Body of pancreas (tissue), 4 donors: ENCODE data around the gene STX8. TPM values are rescaled to one million over a fixed set of nuclear protein-coding genes. Genes with fewer than 3 reads are reported as not detected.

ENCODE experiments used
- ATAC-seq: fragments of 150-250 bp; one replicate; pipeline ENCODE4 v1.9.1; 2016
- DNase-seq, 4 donors: peaks; one replicate each; pipeline ENCODE4 v3.0.0-alpha.2; 2019
- H3K27ac ChIP-seq, 4 donors: fragments of 200-600 bp; sonication (generic); 1 replicate in 3 of 4; 2 replicates in 1 of 4; pipeline versions ENCODE4 v1.5.1 to v1.6.1; 2016 to 2019; ENCODE audit warnings: mild to moderate bottlenecking in 1 of 4, mixed read lengths in 1 of 4, moderate library complexity in 1 of 4
- H3K27me3 ChIP-seq, 2 donors: fragments of 200-600 bp; sonication (generic); one replicate each; pipeline ENCODE4 v1.6.0; 2016; ENCODE audit warnings: mild to moderate bottlenecking in 1 of 2
- H3K36me3 ChIP-seq, 2 donors: fragments of 200-600 bp; sonication (generic); replicated peaks in 1 of 2; 2 replicates each; pipeline ENCODE4 v1.5.1; 2016; ENCODE audit warnings: low read depth in 2 of 2; ENCODE audit not compliant: insufficient read depth in 1 of 2
- H3K4me1 ChIP-seq: fragments of 200-600 bp; sonication (generic); one replicate; pipeline ENCODE4 v1.6.0; 2016
- H3K4me3 ChIP-seq, 2 donors: fragments of 200-600 bp; sonication (generic); 1 replicate in 1 of 2; 2 replicates in 1 of 2; pipeline ENCODE4 v1.5.1; 2016 to 2019
- H3K9me3 ChIP-seq, 3 donors: fragments of 200-600 bp; sonication (generic); 1 replicate in 2 of 3; 2 replicates in 1 of 3; pipeline ENCODE4 v1.5.1; 2016
- POLR2A ChIP-seq, 3 donors: fragments of 450-650 bp; IDR thresholded peaks; one replicate each; pipeline ENCODE4 v1.6.1; 2016; ENCODE audit warnings: antibody characterized with exemption in 3 of 3, mild to moderate bottlenecking in 2 of 3
- WGBS, 2 donors: methylation state at CpG; one replicate each; pipeline ENCODE4 v1.1.5; 2017; 5-methylcytosine and 5-hydroxymethylcytosine counted together
- intact Hi-C: fragments of 100-400 bp; cut with DNase I; formaldehyde crosslinking; loops from one replicate; pipeline ENCODE4 v1.15.1; 2023
- total RNA-seq, 2 donors: library from RNA; depleted of rRNA; stranded (reverse); fragments of >200 nt; gene quantifications; one replicate each; pipeline ENCODE4 v1.1.0, GENCODE V29; 2016
- TF ChIP-seq, protein P1 (sequence below), 7 experiments: fragments of 450-650 bp in 4 of 7; fragments of 200-600 bp in 3 of 7; sonication (generic) in 3 of 7; IDR thresholded peaks; one replicate each; pipeline ENCODE4 v1.5.1; 2016 to 2019; ENCODE audit warnings: antibody characterized with exemption in 7 of 7

Gene STX8
- total RNA-seq, 2 donors from 2014 or later, result 32.2 to 37.6 TPM

GRCh38 chr17:9408868-9409829 lies 166.5 kb downstream of the STX8 start:
- no peak overlapping the region for H3K27ac ChIP-seq
- TF ChIP-seq, protein P1, sequence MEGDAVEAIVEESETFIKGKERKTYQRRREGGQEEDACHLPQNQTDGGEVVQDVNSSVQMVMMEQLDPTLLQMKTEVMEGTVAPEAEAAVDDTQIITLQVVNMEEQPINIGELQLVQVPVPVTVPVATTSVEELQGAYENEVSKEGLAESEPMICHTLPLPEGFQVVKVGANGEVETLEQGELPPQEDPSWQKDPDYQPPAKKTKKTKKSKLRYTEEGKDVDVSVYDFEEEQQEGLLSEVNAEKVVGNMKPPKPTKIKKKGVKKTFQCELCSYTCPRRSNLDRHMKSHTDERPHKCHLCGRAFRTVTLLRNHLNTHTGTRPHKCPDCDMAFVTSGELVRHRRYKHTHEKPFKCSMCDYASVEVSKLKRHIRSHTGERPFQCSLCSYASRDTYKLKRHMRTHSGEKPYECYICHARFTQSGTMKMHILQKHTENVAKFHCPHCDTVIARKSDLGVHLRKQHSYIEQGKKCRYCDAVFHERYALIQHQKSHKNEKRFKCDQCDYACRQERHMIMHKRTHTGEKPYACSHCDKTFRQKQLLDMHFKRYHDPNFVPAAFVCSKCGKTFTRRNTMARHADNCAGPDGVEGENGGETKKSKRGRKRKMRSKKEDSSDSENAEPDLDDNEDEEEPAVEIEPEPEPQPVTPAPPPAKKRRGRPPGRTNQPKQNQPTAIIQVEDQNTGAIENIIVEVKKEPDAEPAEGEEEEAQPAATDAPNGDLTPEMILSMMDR (IDR thresholded peaks at IDR 0.05), result no peak
- no peak for TF ChIP-seq POLR2A (IDR thresholded peaks at IDR 0.05)
- H3K4me1 ChIP-seq, result peaks cover 9% of the 10 kb centered on the region
- no peaks in the 10 kb centered on the region for H3K27me3 ChIP-seq
- 47 to 59% methylated on average over 12 of the region's 12 CpGs for WGBS, 2 donors
- no peaks in the 10 kb centered on the region for H3K9me3 ChIP-seq
- H3K36me3 ChIP-seq, result no peaks in the 10 kb centered on the region
- ATAC-seq (no peak), DNase-seq (peak in 1 of 4 donors; percentile 10)
- intact Hi-C loops, result no loop called here
- H3K4me3 ChIP-seq, result no peak overlapping the region

GRCh38 chr17:9408381-9408780 lies 167.2 kb downstream of the STX8 start:
- TF ChIP-seq, protein P1 (IDR thresholded peaks at IDR 0.05), result no peak
- no peak for TF ChIP-seq POLR2A (IDR thresholded peaks at IDR 0.05)
- Histone ChIP-seq H3K36me3 (no peaks in the 10 kb centered on the region), H3K4me3 (no peak overlapping the region), H3K4me1 (peaks cover 9% of the 10 kb centered on the region), H3K27ac (no peak overlapping the region), H3K27me3 (no peaks in the 10 kb centered on the region), H3K9me3 (no peaks in the 10 kb centered on the region)
- ATAC-seq (no peak), DNase-seq (no peak)
- intact Hi-C loops, result no loop called here
- 74 to 77% methylated on average over 1 of the region's 1 CpG for WGBS, 2 donors

- Histone ChIP-seq H3K4me1 (peaks cover 9% of the 10 kb centered on the region), H3K9me3 (no peaks in the 10 kb centered on the region), H3K4me3 (no peak overlapping the region), H3K36me3 (no peaks in the 10 kb centered on the region), H3K27ac (no peak overlapping the region), H3K27me3 (no peaks in the 10 kb centered on the region)
- DNase-seq (no peak), ATAC-seq (no peak)
- 87 to 96% methylated on average over 2 of the region's 2 CpGs for WGBS, 2 donors
- intact Hi-C loops, result no loop called here
- TF ChIP-seq POLR2A (IDR thresholded peaks at IDR 0.05), result no peak
- TF ChIP-seq, protein P1 (IDR thresholded peaks at IDR 0.05), result no peak
Measured at GRCh38 chr17:9406046-9406606, 169.5 kb downstream of the STX8 start.

DNA sequence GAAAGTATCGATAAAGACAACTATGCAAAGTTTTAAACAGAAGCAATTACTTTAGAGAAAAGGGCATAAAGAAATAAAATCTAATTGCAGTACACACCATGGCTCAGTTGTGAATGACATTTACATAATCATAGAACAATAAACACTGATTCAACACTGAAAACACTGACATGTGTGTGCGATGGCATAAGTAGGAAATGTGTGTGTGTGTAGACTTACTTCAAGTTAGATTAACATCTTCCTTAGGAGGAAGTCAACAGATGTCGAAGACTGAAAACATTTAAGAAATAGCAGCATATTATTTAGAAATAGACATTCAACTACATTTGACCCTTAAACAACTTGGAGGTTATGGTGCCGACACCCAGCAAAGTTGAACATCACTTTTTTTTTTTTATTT lies 172.4 kb downstream of the STX8 start:
- Histone ChIP-seq H3K27me3 (no peaks in the 10 kb centered on the region), H3K4me3 (no peak overlapping the region), H3K36me3 (no peaks in the 10 kb centered on the region), H3K4me1 (no peaks in the 10 kb centered on the region), H3K27ac (no peak overlapping the region), H3K9me3 (no peaks in the 10 kb centered on the region)
- TF ChIP-seq POLR2A (IDR thresholded peaks at IDR 0.05), result no peak
- TF ChIP-seq, protein P1 (IDR thresholded peaks at IDR 0.05), result no peak
- DNase-seq (no peak), ATAC-seq (no peak)
- intact Hi-C loops, result no loop called here
- WGBS, 2 donors, result 91 to 93% methylated on average over 4 of the region's 4 CpGs
